Ammon's horn (tissue), 1 donor: ENCODE data around the gene STX8.

Source experiments
- DNase-seq: peaks from one replicate; pipeline ENCODE4 v3.0.0-alpha.2; 2016; ENCODE audit warnings: low spot score

Gene STX8

GRCh38 chr17:9238340-9239245 is 337.0 kb downstream of the STX8 start:
- no peak for DNase-seq

- peak; percentile 31 for DNase-seq
These were observed 337.8 kb downstream of the STX8 start for GRCh38 chr17:9237661-9238301.

- no peak for DNase-seq
These were observed 338.6 kb downstream of the STX8 start for GRCh38 chr17:9237053-9237410.

GRCh38 chr17:9236286-9237052 is 339.2 kb downstream of the STX8 start:
- no peak for DNase-seq

- DNase-seq: no peak
These were observed 340.3 kb downstream of the STX8 start for GRCh38 chr17:9235346-9235745.

GRCh38 chr17:9234389-9234945 is 341.2 kb downstream of the STX8 start:
- DNase-seq: no peak

GRCh38 chr17:9233761-9234160 is 341.9 kb downstream of the STX8 start:
- no peak for DNase-seq

GRCh38 chr17:9233271-9233599 is 342.4 kb downstream of the STX8 start:
- DNase-seq: no peak

GRCh38 chr17:9232591-9233270 is 342.9 kb downstream of the STX8 start:
- no peak for DNase-seq

GRCh38 chr17:9232155-9232475 is 343.5 kb downstream of the STX8 start:
- no peak for DNase-seq

- no peak for DNase-seq
These were observed 344.0 kb downstream of the STX8 start for GRCh38 chr17:9231449-9232154.

- DNase-seq: no peak
These were observed 344.8 kb downstream of the STX8 start for GRCh38 chr17:9230861-9231260.

GRCh38 chr17:9230346-9230745 is 345.3 kb downstream of the STX8 start:
- DNase-seq: no peak

- no peak for DNase-seq
These were observed 345.8 kb downstream of the STX8 start for GRCh38 chr17:9229826-9230201.

- DNase-seq: no peak
These were observed 346.3 kb downstream of the STX8 start for GRCh38 chr17:9229160-9229825.

GRCh38 chr17:9228408-9229159 is 347.0 kb downstream of the STX8 start:
- DNase-seq: no peak

GRCh38 chr17:9227819-9228407 is 347.7 kb downstream of the STX8 start:
- DNase-seq: no peak

- no peak for DNase-seq
These were observed 348.9 kb downstream of the STX8 start for GRCh38 chr17:9226794-9227135.

- no peak for DNase-seq
These were observed 349.4 kb downstream of the STX8 start for GRCh38 chr17:9226130-9226793.
